GM21447 (cell line): Measurements from ENCODE around the gene WFDC5.
"Not testable (repeated sequence)": the region's sequence is repeated elsewhere in the genome, so short reads cannot be mapped to it uniquely, and the experiment has no call there.

Experiments
- ATAC-seq: cut with Tn5 transposase; IDR thresholded peaks from one replicate; pipeline ENCODE4 v1.9.1; 2021; ENCODE audit not compliant: unreplicated experiment

WFDC5 gene

GRCh38 chr20:45114465-45115385, at the start of gene WFDC5:
WFDC5 (minus strand) TSS chr20:45115174; CDS start chr20:45115083, 91 bp downstream.
- ATAC-seq: no peak

DNA sequence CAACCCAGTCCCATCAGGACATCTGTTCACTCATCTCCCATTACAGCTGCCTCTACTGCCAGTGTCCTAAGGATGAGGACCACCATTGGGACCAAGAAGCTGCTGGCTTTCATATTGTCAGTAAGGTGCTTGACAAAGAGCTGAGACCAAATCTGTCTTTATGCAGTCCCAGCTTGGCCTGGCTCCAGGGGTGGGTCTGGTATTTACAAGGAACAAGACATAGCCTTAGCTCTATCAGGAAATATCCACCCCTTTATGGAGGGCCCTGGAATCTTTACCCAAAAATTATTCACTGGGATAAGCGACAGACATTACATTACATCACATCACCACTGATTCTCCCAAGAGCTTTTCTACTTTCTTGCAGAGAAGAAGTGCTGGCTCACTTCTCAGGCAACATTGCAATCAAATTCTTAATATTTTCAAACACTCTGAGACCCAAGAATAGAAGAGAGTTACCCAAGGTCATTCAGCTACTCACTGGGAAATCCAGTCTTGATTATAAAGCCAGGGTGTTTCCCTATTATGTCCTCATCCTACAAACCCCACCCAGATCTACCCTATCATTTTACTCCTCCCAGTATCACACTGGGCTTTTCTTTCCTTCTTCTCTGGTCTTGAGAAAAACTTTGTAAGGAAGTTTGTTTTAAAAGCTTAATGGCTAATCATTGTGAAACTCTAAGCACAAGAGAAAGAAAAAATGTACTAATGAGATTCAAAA, 48.3 kb upstream of the WFDC5 start:
- ATAC-seq: no peak

DNA sequence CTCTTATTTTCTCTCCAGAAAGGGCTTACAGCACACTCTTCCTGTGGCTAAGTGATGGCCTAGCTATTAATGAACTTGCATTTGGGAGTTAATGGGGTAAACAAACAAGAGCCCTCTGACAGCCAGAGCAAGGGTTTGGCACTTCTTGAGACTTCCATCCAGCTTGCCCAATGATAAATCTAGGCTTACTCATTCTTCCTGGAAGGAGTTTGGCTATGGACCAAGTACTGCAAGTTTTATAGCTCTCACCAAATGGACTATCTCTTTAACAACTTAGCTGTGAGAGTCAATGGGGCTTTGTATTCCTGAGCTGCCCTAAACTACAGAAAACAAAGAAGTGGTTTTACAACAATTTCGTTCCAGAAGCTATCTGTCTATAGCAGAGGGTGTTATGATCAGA, 43.0 kb upstream of the WFDC5 start:
- no peak for ATAC-seq

- no peak for ATAC-seq
Measured at GRCh38 chr20:45156713-45157112, 41.7 kb upstream of the WFDC5 start.

- ATAC-seq: not testable (repeated sequence)
Measured at GRCh38 chr20:45154794-45155193, 39.8 kb upstream of the WFDC5 start.

DNA sequence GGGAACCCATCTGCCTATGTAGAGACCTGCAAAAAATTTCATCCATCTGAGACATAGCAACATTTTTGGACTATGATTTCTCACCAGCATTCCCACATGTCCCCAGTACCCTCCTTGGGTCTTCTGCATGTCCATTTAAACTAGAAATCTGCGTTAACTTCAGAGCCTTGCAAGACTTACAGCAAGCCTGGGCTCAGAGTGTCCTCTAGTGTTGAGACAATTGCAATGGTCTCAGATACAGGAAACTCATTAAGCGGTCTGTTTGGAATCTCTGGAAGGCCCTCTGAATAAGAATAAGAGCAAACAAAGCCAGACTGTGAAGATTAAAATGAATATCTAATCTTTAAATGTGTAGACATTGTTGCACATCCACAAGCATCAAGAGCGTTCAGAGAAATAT, 39.2 kb upstream of the WFDC5 start:
- ATAC-seq: no peak

- no peak for ATAC-seq
Measured at GRCh38 chr20:45153752-45154151, 38.8 kb upstream of the WFDC5 start.

DNA sequence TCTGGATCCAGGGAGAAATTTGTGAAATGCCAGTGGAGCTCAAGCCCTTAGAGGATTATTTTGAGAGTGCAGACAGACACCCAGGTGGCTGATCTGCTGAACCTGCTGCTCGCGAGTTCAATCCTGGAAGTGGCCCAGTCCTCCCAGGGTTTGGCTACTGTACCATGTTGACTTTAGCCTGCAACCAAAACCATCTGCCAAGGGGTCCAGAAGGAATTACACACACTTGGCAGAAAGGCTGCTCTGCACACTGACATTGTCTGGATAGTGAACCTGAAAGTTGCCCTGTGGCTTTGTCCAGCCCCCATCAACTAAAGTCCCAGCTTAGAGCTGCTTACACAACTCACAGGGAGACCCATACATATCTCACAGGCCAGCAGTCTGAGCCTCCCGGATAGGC, 38.2 kb upstream of the WFDC5 start:
- ATAC-seq: no peak

- no peak for ATAC-seq
Measured at GRCh38 chr20:45152405-45152804, 37.4 kb upstream of the WFDC5 start.

GRCh38 chr20:45149062-45149461, 34.1 kb upstream of the WFDC5 start:
- no peak for ATAC-seq

GRCh38 chr20:45140836-45141235, 25.9 kb upstream of the WFDC5 start:
- ATAC-seq: no peak

GRCh38 chr20:45139733-45140375, 24.9 kb upstream of the WFDC5 start:
- not testable (repeated sequence) for ATAC-seq

DNA sequence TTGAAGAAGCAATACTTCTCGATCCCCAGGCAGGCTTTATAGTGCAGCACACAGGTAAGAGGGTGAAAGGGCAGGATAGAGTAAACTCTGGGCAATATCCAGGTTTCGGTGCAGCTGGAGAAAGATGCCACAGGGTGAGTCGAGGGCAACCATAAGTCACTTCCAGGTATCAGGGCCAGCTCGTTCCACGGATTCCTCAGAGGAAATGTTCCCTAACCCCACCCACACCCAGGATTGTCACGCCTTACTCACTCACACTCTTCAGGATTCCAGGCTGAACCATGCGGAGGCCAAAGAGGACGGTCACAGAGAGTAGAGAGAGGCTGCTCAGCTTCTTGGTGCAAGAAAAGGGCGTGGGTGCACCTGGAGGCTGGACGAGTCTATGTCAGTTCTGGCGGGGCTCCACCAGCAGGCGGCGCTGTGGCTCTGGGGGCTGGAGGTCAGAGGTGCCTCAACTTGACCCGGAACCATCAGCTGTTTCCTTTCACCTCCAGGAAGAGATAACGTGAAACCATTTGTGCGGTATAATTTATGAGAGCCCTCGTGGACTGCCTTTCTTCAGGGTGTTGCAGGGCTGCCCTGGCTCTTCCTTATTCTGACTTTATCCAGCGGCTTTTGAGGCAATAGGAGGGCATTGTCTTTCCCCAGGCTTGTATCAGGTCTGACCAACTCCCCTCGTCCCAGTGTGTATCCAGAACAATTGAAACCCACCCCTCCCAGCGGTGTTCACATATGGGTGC, 23.8 kb upstream of the WFDC5 start:
- ATAC-seq: no peak

DNA sequence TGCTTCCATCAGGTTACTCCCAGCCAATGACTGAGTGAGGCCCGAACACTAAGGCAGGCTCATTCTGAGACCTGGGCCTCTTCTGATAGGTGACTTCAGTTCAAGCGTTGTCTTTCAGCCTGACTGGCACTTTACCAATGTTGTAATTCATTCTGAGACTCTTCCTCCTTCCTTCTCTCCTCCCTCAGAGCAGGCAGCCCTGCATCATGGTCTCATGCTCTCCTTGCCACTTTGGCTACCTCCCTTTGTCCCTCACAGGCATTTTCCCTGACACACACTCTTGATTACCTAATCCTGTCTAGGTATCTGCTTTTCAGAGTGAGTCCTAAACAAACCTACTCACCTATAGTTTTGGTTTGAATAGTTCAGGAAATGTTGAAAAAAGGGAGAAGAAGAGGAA, 21.9 kb upstream of the WFDC5 start:
- no peak for ATAC-seq

DNA sequence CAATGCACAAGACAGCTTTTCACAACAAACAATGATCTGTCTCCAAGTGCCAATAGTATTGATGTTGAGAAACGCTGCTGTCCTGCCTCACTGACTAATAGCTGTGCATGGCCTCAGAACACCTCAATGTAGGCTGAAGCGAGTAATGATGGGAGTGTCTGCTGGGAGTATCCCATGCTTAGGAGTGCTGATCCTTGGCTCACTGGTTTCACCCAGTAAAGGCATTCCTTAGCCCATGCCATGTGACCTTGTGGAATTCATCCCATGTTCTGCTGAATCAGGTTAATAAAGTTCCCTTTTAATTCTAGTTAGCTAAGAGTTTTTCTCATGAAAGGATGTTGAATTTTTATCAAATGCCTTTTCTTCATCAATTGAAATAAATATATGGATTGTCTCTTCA, 13.1 kb upstream of the WFDC5 start:
- no peak for ATAC-seq

GRCh38 chr20:45124365-45124764, 9.4 kb upstream of the WFDC5 start, which contains the start of gene WFDC12:
WFDC12 (minus strand) TSS chr20:45124465; CDS start chr20:45124447, 18 bp downstream.
- ATAC-seq: no peak

DNA sequence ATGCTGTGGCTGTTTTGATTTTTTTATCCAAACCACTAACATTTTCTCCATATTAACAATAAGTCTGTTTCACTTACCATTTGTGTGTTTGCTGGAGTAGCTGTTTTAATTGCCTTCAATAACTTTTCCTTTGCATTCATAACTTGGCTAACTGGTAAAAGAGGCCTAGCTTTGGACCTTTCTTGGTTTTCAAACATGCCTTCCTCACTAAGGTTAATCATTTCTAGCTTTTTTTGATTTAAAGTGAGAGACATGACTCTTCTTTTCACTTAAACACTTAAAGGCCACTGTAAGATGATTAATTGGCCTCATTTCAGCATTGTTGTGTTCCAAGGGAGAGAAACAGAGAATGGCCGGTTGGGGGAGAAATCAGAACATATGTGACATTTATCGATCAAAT, 6.4 kb upstream of the WFDC5 start:
- no peak for ATAC-seq

DNA sequence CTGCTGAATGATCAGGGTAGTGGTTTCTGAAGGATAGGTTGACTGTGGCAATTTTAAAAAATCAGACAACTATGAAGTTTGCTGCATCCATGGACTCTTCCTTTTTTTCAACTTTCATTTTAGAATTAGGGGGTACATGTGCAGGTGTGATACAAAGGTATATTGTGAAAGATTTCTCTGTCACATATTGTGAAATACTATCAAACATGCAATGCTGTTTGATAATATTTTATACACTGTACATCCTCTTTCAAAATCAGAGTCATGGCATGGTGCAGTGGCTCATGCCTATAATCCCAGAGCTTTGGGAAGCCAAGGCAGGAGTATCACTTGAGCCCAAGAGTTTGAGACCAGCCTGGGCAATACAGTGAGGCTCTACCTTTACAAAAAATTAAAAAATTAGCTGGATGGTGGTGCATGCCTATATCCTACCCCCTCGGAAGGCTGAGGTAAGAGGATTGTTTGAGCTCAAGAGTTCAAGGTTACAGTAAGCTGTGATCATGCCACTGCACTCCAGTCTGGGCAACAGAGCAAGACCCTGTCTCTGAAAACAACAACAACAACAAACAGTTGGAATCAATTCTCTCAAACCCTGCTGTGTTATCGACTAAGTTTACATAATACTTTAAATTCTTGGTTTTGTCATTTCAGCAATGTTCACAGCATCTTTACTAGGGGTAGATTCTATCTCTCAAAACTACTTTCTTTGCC, 4.7 kb upstream of the WFDC5 start:
- no peak for ATAC-seq

DNA sequence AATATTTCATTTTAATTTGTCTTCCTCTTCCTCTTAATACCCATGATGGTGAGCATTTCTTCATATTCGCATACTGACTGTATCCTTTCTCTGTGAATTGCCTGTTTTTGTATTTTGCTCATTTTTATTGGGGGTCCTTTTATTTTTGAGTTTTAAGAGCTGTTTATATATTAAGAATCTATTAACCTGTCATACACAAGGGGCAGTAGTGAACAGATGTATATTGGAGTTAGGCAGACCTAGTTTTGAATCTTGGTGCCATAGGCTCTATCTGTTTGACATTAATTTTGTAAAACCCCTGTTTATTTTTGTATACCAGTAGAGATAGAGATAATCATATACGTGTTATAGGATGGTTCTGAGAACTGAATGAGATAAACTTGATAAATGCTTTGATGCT, 3.1 kb upstream of the WFDC5 start:
- no peak for ATAC-seq

DNA sequence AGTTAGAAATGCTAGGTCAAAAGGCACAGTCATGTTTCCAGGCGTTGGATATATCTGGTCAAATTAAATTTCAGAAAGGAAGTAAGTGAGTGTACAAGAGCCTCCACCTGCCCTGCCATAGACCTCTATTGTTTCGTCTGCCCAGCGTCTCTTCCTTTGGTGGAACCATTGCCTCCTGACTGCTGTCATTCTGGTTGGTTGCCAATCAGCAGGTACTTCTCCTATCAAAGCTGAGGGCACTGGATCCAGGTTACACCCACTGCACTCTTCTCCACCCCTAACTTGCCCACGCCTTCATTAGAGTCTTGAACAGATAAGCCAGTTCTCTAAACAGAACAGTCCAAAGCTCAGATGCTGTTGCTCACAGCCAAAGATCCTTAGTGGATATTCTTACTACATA, 2.6 kb upstream of the WFDC5 start:
- ATAC-seq: no peak
